WTC11 (cell line): Measurements from ENCODE around the gene SHKBP1. TPM values are rescaled to one million over a fixed set of nuclear protein-coding genes. Genes with fewer than 3 reads are reported as not detected.

Source experiments
- ELF4 ChIP-seq: sonication (generic); formaldehyde crosslinking; IDR thresholded peaks from 2 replicates; pipeline ENCODE4 v1.8.1; 2022; ENCODE audit warnings: low read depth, mild to moderate bottlenecking, moderate library complexity, missing genetic modification reagents
- FOXK1 ChIP-seq: sonication (generic); formaldehyde crosslinking; IDR thresholded peaks from 2 replicates; pipeline ENCODE4 v1.8.0; 2022; ENCODE audit warnings: mild to moderate bottlenecking, moderate library complexity, missing genetic modification reagents
- FOXP1 ChIP-seq: sonication (generic); formaldehyde crosslinking; IDR thresholded peaks from 2 replicates; pipeline ENCODE4 v1.8.0; 2022; ENCODE audit warnings: missing genetic modification reagents, mild to moderate bottlenecking, moderate library complexity, borderline replicate concordance
- GRHL2 ChIP-seq: fragments of 250-450 bp; sonication (Bioruptor Pico); IDR thresholded peaks from 2 replicates; pipeline ENCODE4 v1.8.0; 2022; ENCODE audit warnings: mild to moderate bottlenecking, moderate library complexity; ENCODE audit not compliant: insufficient replicate concordance, severe bottlenecking
- IRF2 ChIP-seq: sonication (generic); formaldehyde crosslinking; IDR thresholded peaks from 2 replicates; pipeline ENCODE4 v1.8.0; 2022; ENCODE audit warnings: low read depth, missing genetic modification reagents, borderline replicate concordance
- JAZF1 ChIP-seq: fragments of 250-450 bp; sonication (Bioruptor Pico); IDR thresholded peaks from 2 replicates; pipeline ENCODE4 v1.9.0; 2021; ENCODE audit warnings: moderate library complexity, mild to moderate bottlenecking, inconsistent platforms
- KAT7 ChIP-seq: sonication (generic); formaldehyde crosslinking; IDR thresholded peaks from 2 replicates; pipeline ENCODE4 v1.8.1; 2023; ENCODE audit warnings: missing genetic modification reagents, mild to moderate bottlenecking, borderline replicate concordance
- NR2C2 ChIP-seq: sonication (generic); formaldehyde crosslinking; IDR thresholded peaks from 2 replicates; pipeline ENCODE4 v1.8.0; 2022; ENCODE audit warnings: mild to moderate bottlenecking, missing genetic modification reagents
- NR3C1 ChIP-seq: sonication (generic); formaldehyde crosslinking; conservative IDR thresholded peaks from 2 replicates; pipeline ENCODE4 v1.8.1; 2023; ENCODE audit warnings: low read depth, mild to moderate bottlenecking, missing genetic modification reagents
- SMAD3 ChIP-seq: sonication (generic); formaldehyde crosslinking; IDR thresholded peaks from 2 replicates; pipeline ENCODE4 v1.8.0; 2022; ENCODE audit warnings: missing genetic modification reagents, mild to moderate bottlenecking, borderline replicate concordance
- SMAD4 ChIP-seq: sonication (generic); formaldehyde crosslinking; IDR thresholded peaks from 2 replicates; pipeline ENCODE4 v1.8.0; 2022; ENCODE audit warnings: mild to moderate bottlenecking, missing genetic modification reagents
- SOX15 ChIP-seq: fragments of 250-450 bp; sonication (Bioruptor Pico); IDR thresholded peaks from 2 replicates; pipeline ENCODE4 v1.9.0; 2021; ENCODE audit warnings: mild to moderate bottlenecking
- ZNF121 ChIP-seq: sonication (generic); formaldehyde crosslinking; IDR thresholded peaks from 2 replicates; pipeline ENCODE4 v1.8.0; 2023; ENCODE audit warnings: missing genetic modification reagents
- ZNF138 ChIP-seq: sonication (generic); formaldehyde crosslinking; conservative IDR thresholded peaks from 2 replicates; pipeline ENCODE4 v1.8.1; 2022; ENCODE audit warnings: mild to moderate bottlenecking, moderate library complexity, missing genetic modification reagents
- ZNF219 ChIP-seq: sonication (generic); formaldehyde crosslinking; IDR thresholded peaks from 2 replicates; pipeline ENCODE4 v1.8.0; 2023; ENCODE audit warnings: missing genetic modification reagents, mild to moderate bottlenecking, borderline replicate concordance
- ZNF232 ChIP-seq: sonication (generic); formaldehyde crosslinking; IDR thresholded peaks from 2 replicates; pipeline ENCODE4 v1.8.0; 2022; ENCODE audit warnings: mild to moderate bottlenecking, missing genetic modification reagents
- ZNF396 ChIP-seq: fragments of 250-450 bp; sonication (Bioruptor Pico); IDR thresholded peaks from 2 replicates; pipeline ENCODE4 v1.8.0; 2021; ENCODE audit warnings: mild to moderate bottlenecking, moderate library complexity, borderline replicate concordance
- total RNA-seq: library from RNA; stranded (reverse); gene quantifications from 3 replicates; pipeline ENCODE4 v1.2.3, GENCODE V29; 2021
- TF ChIP-seq, protein P1 (sequence below): sonication (generic); formaldehyde crosslinking; IDR thresholded peaks from 2 replicates; pipeline ENCODE4 v1.8.0; 2023; ENCODE audit warnings: missing genetic modification reagents, mild to moderate bottlenecking, borderline replicate concordance
- TF ChIP-seq, protein P2 (sequence below): fragments of 250-450 bp; sonication (Bioruptor Pico); IDR thresholded peaks from 2 replicates; pipeline ENCODE4 v1.9.0; 2021; ENCODE audit warnings: mild to moderate bottlenecking
- TF ChIP-seq, protein P3 (sequence below): sonication (generic); formaldehyde crosslinking; IDR thresholded peaks from 2 replicates; pipeline ENCODE4 v1.8.0; 2022; ENCODE audit warnings: mild to moderate bottlenecking, missing genetic modification reagents
- TF ChIP-seq, protein P4 (sequence below): sonication (generic); formaldehyde crosslinking; conservative IDR thresholded peaks from 2 replicates; pipeline ENCODE4 v1.8.1; 2023; ENCODE audit warnings: mild to moderate bottlenecking, low read depth, missing genetic modification reagents, moderate library complexity
- TF ChIP-seq, protein P5 (sequence below): sonication (generic); formaldehyde crosslinking; IDR thresholded peaks from 2 replicates; pipeline ENCODE4 v1.8.1; 2023; ENCODE audit warnings: mild to moderate bottlenecking, missing genetic modification reagents, moderate library complexity
- TF ChIP-seq, protein P6 (sequence below): fragments of 200-600 bp; IDR thresholded peaks from 2 replicates; pipeline ENCODE4 v1.8.0; 2022; ENCODE audit warnings: antibody characterized with exemption
- TF ChIP-seq, protein P7 (sequence below): fragments of 250-450 bp; sonication (Bioruptor Pico); conservative IDR thresholded peaks from 2 replicates; pipeline ENCODE4 v1.9.0; 2021; ENCODE audit warnings: mild to moderate bottlenecking

Gene SHKBP1
- total RNA-seq, 1 experiment from 2014 or later = 71.7 TPM

DNA sequence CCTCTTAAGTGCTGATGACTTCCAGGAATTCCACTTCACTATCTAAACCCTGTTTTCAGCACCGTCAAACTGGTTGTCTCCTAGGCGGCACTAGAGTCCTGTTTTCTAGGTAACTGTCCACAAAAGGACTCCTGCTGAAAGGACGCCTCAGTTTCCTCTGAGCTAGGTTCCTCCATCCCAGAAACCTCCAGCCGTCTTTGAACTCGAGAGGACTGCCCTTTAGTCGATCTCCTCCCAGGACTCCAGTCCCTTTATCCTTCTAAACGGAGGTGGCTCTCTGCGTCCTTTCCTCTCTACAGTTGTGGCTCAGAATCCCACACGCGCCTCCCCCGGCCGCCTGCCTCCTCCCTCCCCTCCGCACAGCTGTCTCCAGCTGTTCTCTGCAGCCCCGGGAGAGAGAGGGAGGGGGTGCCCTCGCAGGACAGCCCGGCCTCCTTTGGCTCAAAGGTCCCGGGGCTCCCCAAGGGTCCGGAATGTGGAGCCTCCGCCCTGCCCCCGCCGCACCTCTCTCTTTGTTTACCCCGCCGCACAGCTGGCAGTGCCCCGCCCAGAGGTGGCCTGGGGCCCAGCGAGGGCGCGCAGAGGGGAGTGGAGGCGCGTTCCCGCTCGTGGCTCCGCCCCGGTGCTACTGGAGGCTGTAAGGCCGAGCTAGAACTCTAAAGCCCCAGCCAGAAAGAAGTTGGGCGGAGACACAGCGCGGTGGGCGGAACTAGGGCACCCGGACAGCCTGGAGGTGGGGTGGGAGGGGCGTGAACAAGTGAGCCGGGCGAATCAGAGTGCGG lies 26.9 kb downstream of the SHKBP1 start (continued):
- TF ChIP-seq ZNF232 (CRISPR knock-in tag) (no peak), JAZF1 (CRISPR knock-in tag) (no peak), SMAD3 (no peak), SMAD4 (CRISPR knock-in tag) (no peak), IRF2 (CRISPR knock-in tag) (no peak), GRHL2 (CRISPR knock-in tag) (no peak), NR3C1 (CRISPR knock-in tag) (no peak), SOX15 (CRISPR knock-in tag) (no peak), ZNF219 (CRISPR knock-in tag) (no peak), NR2C2 (CRISPR knock-in tag) (no peak), ZNF121 (no peak), ELF4 (CRISPR knock-in tag) (no peak), KAT7 (CRISPR knock-in tag) (no peak), ZNF138 (CRISPR knock-in tag) (no peak), FOXP1 (CRISPR knock-in tag) (no peak; the same call in 1 of the 2 replicates), ZNF396 (CRISPR knock-in tag) (no peak), FOXK1 (CRISPR knock-in tag) (peak; percentile 99)
- TF ChIP-seq, protein P1, sequence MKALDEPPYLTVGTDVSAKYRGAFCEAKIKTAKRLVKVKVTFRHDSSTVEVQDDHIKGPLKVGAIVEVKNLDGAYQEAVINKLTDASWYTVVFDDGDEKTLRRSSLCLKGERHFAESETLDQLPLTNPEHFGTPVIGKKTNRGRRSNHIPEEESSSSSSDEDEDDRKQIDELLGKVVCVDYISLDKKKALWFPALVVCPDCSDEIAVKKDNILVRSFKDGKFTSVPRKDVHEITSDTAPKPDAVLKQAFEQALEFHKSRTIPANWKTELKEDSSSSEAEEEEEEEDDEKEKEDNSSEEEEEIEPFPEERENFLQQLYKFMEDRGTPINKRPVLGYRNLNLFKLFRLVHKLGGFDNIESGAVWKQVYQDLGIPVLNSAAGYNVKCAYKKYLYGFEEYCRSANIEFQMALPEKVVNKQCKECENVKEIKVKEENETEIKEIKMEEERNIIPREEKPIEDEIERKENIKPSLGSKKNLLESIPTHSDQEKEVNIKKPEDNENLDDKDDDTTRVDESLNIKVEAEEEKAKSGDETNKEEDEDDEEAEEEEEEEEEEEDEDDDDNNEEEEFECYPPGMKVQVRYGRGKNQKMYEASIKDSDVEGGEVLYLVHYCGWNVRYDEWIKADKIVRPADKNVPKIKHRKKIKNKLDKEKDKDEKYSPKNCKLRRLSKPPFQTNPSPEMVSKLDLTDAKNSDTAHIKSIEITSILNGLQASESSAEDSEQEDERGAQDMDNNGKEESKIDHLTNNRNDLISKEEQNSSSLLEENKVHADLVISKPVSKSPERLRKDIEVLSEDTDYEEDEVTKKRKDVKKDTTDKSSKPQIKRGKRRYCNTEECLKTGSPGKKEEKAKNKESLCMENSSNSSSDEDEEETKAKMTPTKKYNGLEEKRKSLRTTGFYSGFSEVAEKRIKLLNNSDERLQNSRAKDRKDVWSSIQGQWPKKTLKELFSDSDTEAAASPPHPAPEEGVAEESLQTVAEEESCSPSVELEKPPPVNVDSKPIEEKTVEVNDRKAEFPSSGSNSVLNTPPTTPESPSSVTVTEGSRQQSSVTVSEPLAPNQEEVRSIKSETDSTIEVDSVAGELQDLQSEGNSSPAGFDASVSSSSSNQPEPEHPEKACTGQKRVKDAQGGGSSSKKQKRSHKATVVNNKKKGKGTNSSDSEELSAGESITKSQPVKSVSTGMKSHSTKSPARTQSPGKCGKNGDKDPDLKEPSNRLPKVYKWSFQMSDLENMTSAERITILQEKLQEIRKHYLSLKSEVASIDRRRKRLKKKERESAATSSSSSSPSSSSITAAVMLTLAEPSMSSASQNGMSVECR (CRISPR knock-in tag) = peak; percentile 58; the same call in 1 of the 2 replicates
- TF ChIP-seq, protein P2, sequence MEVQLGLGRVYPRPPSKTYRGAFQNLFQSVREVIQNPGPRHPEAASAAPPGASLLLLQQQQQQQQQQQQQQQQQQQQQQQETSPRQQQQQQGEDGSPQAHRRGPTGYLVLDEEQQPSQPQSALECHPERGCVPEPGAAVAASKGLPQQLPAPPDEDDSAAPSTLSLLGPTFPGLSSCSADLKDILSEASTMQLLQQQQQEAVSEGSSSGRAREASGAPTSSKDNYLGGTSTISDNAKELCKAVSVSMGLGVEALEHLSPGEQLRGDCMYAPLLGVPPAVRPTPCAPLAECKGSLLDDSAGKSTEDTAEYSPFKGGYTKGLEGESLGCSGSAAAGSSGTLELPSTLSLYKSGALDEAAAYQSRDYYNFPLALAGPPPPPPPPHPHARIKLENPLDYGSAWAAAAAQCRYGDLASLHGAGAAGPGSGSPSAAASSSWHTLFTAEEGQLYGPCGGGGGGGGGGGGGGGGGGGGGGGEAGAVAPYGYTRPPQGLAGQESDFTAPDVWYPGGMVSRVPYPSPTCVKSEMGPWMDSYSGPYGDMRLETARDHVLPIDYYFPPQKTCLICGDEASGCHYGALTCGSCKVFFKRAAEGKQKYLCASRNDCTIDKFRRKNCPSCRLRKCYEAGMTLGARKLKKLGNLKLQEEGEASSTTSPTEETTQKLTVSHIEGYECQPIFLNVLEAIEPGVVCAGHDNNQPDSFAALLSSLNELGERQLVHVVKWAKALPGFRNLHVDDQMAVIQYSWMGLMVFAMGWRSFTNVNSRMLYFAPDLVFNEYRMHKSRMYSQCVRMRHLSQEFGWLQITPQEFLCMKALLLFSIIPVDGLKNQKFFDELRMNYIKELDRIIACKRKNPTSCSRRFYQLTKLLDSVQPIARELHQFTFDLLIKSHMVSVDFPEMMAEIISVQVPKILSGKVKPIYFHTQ (CRISPR knock-in tag) = no peak
- TF ChIP-seq, protein P3, sequence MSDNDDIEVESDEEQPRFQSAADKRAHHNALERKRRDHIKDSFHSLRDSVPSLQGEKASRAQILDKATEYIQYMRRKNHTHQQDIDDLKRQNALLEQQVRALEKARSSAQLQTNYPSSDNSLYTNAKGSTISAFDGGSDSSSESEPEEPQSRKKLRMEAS (CRISPR knock-in tag) = no peak
- TF ChIP-seq, protein P4, sequence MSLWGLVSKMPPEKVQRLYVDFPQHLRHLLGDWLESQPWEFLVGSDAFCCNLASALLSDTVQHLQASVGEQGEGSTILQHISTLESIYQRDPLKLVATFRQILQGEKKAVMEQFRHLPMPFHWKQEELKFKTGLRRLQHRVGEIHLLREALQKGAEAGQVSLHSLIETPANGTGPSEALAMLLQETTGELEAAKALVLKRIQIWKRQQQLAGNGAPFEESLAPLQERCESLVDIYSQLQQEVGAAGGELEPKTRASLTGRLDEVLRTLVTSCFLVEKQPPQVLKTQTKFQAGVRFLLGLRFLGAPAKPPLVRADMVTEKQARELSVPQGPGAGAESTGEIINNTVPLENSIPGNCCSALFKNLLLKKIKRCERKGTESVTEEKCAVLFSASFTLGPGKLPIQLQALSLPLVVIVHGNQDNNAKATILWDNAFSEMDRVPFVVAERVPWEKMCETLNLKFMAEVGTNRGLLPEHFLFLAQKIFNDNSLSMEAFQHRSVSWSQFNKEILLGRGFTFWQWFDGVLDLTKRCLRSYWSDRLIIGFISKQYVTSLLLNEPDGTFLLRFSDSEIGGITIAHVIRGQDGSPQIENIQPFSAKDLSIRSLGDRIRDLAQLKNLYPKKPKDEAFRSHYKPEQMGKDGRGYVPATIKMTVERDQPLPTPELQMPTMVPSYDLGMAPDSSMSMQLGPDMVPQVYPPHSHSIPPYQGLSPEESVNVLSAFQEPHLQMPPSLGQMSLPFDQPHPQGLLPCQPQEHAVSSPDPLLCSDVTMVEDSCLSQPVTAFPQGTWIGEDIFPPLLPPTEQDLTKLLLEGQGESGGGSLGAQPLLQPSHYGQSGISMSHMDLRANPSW (CRISPR knock-in tag) = no peak
- TF ChIP-seq, protein P5, sequence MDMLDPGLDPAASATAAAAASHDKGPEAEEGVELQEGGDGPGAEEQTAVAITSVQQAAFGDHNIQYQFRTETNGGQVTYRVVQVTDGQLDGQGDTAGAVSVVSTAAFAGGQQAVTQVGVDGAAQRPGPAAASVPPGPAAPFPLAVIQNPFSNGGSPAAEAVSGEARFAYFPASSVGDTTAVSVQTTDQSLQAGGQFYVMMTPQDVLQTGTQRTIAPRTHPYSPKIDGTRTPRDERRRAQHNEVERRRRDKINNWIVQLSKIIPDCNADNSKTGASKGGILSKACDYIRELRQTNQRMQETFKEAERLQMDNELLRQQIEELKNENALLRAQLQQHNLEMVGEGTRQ (CRISPR knock-in tag) = no peak
- TF ChIP-seq, protein P6, sequence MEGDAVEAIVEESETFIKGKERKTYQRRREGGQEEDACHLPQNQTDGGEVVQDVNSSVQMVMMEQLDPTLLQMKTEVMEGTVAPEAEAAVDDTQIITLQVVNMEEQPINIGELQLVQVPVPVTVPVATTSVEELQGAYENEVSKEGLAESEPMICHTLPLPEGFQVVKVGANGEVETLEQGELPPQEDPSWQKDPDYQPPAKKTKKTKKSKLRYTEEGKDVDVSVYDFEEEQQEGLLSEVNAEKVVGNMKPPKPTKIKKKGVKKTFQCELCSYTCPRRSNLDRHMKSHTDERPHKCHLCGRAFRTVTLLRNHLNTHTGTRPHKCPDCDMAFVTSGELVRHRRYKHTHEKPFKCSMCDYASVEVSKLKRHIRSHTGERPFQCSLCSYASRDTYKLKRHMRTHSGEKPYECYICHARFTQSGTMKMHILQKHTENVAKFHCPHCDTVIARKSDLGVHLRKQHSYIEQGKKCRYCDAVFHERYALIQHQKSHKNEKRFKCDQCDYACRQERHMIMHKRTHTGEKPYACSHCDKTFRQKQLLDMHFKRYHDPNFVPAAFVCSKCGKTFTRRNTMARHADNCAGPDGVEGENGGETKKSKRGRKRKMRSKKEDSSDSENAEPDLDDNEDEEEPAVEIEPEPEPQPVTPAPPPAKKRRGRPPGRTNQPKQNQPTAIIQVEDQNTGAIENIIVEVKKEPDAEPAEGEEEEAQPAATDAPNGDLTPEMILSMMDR = no peak
- TF ChIP-seq, protein P7, sequence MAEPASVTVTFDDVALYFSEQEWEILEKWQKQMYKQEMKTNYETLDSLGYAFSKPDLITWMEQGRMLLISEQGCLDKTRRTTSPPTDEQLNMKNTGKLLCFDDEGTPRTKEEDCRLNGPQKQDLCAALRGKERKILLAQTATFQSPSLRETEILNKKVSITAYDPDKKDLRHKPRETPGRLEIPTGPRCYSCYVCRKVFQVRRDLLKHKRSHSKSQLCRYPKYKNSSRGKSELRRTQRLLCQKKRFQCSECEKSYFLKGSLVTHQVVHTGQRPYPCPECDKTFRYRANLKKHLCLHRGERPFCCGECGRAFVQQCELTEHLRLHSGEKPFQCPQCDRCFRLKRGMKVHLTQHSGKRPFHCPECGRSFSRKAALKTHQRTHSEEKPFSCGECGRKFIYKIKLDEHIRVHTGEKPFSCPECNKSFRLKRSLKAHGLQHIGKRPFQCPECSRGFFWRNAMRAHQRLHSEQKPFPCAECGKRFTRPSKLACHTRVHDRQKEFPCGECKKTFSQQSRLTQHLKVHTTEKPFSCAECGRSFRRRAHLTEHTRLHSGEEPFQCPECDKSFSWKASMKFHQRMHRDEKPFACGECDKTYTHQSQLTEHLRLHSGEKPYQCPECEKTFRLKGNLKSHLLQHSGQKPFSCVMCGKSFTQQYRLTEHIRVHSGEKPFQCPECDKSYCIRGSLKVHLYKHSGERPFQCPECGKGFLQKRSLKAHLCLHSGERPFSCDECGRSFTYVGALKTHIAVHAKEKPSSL (CRISPR knock-in tag) = no peak
